Astrocyte of the spinal cord (primary cell): ENCODE measurements around the gene CDRT15.
"Not testable (repeated sequence)": the region's sequence is repeated elsewhere in the genome, so short reads cannot be mapped to it uniquely, and the experiment has no call there.

Experiments used
- DNase-seq: peaks from one replicate; pipeline ENCODE4 v3.0.0; 2011; ENCODE audit warnings: low read depth, low spot score
- H3K4me3 ChIP-seq: 2 replicates; pipeline ENCODE4 v1.5.1; 2011; ENCODE audit warnings: low read depth, mild to moderate bottlenecking, low read length, moderate library complexity
- CTCF ChIP-seq: IDR thresholded peaks from 2 replicates; pipeline ENCODE4 v1.5.1; 2012; ENCODE audit warnings: low read depth, mild to moderate bottlenecking, low read length, inconsistent platforms
- in situ Hi-C: cut with HindIII; loops from 2 replicates; pipeline ENCODE4 v1.10.0; 2017; ENCODE audit warnings: low sequenced_read_pairs

CDRT15 gene

DNA sequence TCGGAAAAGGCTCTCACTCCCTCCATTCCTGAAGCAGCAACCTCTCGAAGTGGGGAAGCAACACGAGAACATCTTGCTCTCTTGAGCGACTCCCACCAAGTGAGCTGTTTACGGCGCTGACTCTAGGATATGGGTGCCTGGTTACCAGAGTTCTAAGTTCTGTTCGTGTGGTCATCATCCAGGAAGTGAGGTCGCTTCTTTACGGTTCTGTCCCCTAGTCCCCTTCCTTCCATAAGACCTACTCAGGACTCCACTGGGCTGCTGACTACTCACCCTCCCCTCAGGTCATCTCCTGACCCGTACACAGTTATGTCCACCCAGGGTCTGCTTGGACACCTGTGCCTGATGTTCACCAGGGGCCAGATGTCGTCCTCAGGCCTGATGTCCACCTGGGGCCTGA, at the start of gene CDRT15:
Gene CDRT15, minus strand, starts transcription at position 101 of the 400 bp plus-strand sequence. Its CDS starts 29 bp downstream, at position 72.
- in situ Hi-C loops, DNase-seq, H3K4me3 ChIP-seq: not testable (repeated sequence)

- no peak for DNase-seq
- in situ Hi-C loops: no loop called here
- no peak overlapping the region for H3K4me3 ChIP-seq
- TF ChIP-seq CTCF: no peak
Measured at GRCh38 chr17:14282726-14283125, 46.1 kb upstream of the CDRT15 start.

- H3K4me3 ChIP-seq: no peak overlapping the region
- no peak for TF ChIP-seq CTCF
- no peak for DNase-seq
- in situ Hi-C loops: no loop called here
Measured at GRCh38 chr17:14281530-14281929, 44.9 kb upstream of the CDRT15 start.

DNA sequence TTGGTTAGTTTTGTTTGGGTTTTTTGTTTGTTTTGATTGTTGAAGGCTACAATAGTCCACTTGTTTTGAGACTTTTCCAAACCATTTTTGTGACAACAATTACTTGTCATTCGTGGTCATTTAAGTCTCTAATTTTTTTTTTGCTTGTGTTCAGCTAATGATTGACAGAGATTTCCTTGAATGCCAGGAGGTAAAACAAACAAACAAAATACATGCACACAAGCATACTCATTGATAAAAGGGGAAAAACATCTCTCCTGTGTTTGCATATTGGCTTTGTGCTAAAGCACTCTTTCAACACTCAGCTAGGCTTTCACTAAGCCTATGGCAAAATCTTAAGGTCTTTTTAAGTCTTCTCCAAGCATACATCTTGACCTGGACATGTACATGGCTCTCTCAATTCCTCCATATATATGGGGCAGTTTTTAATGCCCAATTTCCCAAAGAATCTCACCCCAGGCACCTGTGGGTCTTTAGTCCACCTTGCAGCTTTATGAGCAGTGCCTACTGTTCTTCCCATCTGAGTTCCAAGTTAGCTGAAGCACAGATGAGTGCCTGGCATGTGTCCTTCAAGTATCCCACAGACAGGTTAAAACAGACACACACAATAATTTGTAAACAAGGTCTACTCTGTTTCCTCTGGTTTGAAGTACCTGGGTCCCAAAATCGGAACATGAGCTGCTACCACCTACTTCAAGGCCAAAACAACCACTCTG, 40.0 kb upstream of the CDRT15 start:
- H3K4me3 ChIP-seq: no peak overlapping the region
- TF ChIP-seq CTCF: no peak
- DNase-seq: no peak
- in situ Hi-C loops: no loop called here

- H3K4me3 ChIP-seq: no peak overlapping the region
- TF ChIP-seq CTCF: no peak
- DNase-seq: no peak
- in situ Hi-C loops: no loop called here
Measured at GRCh38 chr17:14270508-14270907, 33.8 kb upstream of the CDRT15 start.

- no peak overlapping the region for H3K4me3 ChIP-seq
- no peak for DNase-seq
- no peak for TF ChIP-seq CTCF
- in situ Hi-C loops: no loop called here
Measured at GRCh38 chr17:14269473-14269872, 32.8 kb upstream of the CDRT15 start.

- in situ Hi-C loops: no loop called here
- no peak for TF ChIP-seq CTCF
- no peak overlapping the region for H3K4me3 ChIP-seq
- no peak for DNase-seq
Measured at GRCh38 chr17:14268264-14268663, 31.6 kb upstream of the CDRT15 start.
